ENCODE measurements around the gene COQ6. TPM values are rescaled to one million over a fixed set of nuclear protein-coding genes. Genes with fewer than 3 reads are reported as not detected.
"Not testable (repeated sequence)": the region's sequence is repeated elsewhere in the genome, so short reads cannot be mapped to it uniquely, and the experiment has no call there.

The COQ6 gene
- polyA plus RNA-seq, 3 donors = 28.3 to 41.2 (median 40.4) TPM

DNA sequence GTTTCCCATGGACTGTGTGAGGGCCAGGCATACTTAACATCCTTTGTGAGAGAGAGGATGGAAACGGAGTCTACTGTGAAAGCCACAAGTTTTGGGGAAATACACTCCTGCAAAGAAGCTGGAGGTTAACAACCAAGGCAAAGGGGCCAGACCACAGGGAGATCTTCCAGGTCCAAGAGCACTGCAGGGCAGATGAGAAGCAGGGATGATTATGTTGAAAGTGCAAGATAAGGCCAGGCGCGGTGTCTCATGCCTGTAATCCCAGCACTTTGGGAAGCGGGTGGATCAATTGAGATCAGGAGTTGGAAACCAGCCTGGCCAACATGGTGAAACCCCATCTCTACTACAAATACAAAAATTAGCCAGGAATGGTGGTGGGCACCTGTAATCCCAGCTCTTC is 15.1 kb downstream of the COQ6 start:
- DNase-seq = no peak

DNA sequence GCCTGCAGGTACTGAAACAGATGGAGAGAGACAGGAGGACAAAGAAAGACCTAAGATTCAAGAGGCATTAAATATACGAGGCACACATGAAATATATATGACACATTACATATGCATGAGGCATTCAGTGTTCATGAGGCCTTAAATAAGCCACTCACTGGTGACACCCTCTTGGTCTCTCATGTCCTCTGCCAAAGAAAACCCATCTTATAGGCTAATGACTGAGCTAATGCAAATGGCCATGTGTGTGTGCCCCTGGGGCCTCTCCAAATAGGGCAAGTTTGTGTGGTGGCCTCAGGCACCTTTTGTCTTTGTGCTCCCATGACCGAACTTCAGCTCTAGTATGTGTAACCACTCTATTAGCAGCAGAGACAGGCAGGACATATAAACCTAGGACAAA is 18.8 kb downstream of the COQ6 start:
- no peak for DNase-seq

DNA sequence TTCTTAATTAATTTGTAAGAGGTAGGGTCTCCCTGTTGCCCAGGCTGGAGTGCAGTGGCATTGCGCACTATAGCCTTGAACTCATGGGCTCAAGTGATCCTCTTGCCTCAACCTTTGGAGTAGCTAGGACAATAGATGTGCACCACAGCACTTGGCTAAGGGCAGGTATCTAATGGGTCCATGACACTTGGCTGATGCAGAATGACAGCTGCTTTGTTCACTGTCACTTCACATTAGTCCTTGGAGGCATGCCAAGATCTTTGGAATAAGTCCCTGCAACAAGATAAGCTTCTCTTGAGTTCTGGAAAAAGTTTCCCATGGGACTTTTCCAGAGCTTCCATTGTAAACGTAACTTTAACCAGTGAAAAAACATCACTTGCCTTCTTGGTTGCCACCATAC is 23.4 kb downstream of the COQ6 start:
- no peak for DNase-seq

DNA sequence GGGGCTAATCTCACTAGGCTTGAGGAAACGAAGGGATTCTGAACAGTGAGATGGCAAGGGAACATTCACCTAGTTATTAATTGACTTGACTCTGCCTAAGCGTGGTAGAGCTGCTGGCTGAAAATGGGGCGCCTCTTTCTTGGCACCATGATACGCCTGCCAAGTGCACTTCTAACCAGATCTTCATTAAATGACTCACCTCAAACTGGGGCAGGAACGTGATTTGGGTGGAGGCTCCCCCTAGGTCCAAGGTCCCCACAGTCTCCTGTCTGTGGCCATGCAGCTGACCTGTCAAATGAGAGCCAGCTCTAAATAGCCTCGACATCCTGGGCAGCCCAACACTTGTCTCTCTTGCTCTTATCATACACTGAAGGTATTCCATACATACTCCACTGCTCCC is 26.0 kb downstream of the COQ6 start:
- DNase-seq = no peak

DNA sequence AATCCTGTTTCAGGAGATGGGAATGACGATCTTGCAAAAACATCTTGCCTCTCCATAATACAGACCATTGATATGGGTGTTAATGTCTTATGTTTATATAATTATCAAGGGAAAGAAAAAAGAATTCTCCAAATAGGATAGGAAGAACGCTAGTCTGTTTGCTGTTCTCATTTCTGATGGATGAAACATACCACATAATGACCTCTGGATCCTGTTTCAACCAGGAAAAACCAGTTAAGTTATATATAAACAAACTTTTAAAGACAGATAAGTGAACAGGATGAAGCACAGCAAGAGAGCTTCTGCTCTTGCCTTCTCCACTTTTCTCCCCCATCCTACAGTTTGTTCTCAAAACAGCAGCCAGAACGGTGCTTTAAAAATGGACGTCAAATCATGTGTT is 27.8 kb downstream of the COQ6 start:
- no peak for DNase-seq

DNA sequence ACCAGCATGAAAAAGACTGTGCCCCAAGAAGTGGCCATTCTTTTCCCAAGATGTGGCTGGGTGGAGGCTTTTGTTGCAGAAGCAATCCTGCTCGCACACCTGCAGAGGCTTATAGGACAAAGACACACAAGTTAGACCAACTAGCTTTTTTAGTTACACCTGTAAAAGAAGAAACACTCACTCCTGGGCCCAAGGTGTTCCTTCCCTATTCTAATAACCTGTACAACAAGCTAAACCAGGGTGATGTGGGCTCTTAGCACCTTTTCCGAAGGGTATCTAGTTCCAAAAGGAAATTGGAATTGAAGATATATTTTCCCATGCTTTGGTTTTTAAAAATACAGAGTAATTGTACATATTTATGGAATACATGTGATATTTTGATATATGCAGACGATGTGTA is 38.0 kb downstream of the COQ6 start:
- no peak for DNase-seq

DNA sequence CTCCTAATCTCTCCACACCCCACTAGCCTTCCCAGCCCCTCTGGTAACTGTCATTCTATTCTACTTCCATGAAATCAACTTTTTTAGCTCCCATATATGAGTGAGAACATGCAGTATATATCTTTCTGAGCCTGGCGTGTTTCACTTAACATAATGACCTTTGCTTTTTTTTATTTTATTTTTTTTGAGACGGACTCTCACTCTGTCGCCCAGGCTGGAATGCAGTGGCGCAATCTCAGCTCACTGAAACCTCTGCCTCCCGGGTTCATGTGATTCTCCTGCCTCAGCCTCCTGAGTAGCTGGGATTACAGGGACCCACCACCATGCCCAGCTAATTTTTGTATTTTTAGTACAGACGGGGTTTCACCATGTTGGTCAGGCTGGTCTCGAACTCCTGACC is 38.6 kb downstream of the COQ6 start:
- DNase-seq = not testable (repeated sequence)

DNA sequence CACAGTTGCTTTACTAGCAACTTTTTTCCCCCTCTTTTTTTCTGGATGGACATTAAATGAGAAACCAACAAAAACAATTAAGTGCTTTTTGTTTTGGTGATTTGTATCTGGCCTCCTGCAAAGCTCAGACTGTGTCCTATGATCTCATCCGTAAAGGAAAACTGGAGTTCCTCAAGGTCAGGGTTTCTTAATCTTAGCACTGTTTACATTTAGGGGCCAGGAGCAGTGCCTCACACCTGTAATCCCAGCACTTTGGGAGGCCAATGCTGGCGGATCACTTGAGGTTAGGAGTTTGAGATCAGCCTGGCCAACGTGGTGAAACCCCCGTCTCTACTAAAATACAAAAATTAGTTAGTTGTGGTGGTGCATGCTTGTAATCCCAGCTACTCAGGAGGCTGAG is 41.0 kb downstream of the COQ6 start:
- DNase-seq = no peak

DNA sequence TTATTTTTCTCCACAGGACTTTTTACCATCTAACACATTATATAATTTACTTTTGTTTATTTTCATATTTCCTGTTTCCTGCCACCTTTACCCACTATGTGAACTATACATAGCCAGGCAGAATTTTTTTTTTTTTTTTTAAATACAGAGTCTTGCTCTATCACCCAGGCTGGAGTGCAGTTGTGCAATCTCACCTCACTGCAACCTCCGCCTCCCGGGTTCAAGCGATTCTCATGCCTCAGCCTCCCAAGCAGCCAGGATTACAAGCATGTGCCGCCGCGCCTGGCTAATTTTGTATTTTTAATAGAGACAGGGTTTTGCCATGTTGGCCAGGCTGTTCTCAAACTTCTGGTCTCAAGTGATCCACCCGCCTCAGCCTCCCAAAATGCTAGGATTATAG is 44.8 kb downstream of the COQ6 start:
- not testable (repeated sequence) for DNase-seq

DNA sequence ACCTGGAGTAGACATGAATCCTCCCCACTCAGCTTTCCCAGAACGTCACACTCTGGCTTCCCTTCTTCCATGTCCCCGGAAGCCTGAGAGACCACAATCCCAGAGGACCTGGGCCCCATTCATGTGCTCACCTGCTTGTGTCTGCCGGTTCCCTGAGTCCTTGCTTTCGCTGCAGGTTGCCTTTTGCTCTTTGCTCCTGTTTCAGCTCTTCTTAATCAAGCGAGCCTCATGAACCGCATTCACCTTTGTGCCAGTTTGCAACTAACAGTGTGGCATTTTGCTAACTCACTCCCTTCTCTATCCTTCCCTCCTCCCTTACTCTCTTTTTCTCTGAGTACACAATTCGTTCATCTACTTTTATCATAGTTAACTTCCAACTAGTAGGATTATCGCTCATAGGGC is 45.9 kb downstream of the COQ6 start:
- no peak for DNase-seq

DNA sequence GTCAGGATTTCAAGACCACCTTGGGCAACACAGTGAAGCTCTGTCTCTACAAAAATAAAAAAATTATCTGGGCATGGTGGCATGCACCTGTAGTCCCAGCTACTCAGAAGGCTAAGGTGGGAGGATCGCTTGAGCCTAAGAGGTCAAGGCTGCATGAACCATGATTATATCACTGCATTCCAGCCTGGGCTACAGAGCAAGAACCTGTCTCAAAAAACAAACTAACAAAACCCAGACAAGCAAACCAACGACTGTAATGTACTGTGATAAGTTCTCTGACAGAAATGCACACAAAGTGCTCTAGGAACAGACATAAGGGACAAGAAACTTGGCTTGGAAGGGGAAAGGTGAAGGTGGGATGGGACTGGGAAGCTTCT is 46.6 kb downstream of the COQ6 start:
- DNase-seq = no peak

DNA sequence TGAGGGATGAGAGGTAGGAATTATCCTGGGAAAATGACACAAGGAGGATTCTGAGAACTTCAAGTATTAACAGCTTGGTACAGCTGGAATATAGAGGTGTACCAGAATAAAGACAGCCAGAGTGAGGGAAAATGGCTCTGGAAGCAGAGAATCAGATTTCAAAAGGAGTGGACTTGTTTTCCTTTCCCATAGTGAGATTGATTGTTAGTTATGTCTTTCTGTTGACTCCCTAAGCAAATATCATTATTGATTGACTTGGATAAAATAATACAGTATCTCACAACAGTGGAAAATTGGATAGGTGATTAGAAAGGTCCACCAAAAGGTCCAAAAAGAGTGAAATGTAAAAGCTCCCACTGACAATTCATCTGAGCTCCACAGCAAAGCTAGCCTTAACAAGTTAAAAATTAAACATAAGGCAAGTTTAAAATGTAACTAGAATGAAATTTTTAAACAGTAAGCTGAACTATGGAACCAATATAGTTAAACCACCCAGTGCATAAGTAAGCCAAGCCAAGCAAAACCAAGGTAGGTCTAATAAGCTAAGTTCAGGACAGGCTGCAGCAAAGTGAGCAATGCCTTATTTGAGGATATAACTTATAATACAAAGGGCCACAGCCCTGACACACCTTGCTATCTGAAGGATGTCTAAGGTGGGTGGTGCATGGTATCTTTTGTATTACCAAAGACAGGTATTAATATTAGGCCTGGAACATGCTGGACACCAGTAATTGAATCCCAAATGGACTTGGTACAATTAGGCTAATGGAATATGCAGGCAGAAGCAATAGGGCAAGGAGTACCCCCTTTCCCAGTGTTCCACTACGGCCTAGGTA is 47.2 kb downstream of the COQ6 start:
- no peak for DNase-seq

DNA sequence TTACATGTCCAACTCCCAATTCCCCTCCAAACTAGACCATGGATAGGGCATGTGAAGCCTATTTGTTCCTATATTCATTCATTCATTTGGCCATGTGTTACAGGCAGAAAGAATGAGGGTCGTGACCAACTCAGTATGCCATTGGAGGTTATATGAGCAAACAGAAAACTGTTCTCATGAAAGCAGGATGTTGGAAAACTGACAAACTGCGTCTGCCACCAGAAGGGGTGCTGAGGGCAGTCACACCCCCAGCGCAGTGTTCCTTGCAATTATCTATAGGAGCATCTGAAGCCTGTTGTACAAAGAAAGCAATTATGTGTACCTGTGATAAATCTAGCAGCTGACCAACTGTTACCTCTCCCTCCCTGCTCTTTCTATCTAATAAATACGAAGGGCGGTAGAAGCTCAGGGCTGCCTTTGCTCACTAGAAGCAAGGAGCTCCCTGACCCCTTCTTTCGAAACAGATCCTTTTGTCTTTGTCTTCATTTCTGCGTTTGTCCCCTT is 47.9 kb downstream of the COQ6 start:
- no peak for DNase-seq

DNA sequence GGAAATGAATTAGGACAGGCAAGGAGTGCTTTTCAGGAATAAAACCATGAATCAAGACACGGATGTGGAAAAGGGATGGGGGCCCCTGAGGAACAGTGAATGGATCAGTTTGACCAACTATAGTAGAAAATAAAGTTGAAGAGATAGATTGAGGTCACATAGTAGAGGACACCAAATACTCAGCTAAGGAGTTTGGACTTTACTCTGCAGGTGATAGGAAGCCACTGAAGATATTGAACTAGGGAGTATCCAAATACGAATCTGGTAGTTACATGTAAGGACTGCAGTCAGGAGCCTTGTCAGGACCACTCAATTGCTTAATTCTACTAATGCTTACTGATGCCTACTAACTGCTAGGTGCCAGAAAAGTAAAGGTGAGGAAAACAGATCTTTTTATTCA is 48.6 kb downstream of the COQ6 start:
- no peak for DNase-seq

DNA sequence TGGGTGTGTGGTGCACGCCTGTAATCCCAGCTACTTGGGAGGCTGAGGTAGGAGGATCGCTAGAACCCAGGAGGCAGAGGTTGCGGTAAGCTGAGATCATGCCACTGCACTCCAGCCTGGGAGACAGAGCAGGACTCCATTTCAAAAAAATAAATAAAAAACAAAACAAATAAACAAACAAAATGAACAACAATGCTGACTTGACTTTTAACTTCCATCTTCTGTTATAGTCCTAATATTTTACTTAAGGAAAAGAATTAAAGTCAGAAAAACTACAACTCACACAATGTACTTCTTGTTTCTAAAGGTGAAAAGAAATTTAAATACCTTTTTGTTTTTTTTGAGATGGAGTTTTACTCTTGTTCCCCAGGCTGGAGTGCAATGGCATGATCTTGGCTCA is 55.6 kb downstream of the COQ6 start:
- DNase-seq = not testable (repeated sequence)

DNA sequence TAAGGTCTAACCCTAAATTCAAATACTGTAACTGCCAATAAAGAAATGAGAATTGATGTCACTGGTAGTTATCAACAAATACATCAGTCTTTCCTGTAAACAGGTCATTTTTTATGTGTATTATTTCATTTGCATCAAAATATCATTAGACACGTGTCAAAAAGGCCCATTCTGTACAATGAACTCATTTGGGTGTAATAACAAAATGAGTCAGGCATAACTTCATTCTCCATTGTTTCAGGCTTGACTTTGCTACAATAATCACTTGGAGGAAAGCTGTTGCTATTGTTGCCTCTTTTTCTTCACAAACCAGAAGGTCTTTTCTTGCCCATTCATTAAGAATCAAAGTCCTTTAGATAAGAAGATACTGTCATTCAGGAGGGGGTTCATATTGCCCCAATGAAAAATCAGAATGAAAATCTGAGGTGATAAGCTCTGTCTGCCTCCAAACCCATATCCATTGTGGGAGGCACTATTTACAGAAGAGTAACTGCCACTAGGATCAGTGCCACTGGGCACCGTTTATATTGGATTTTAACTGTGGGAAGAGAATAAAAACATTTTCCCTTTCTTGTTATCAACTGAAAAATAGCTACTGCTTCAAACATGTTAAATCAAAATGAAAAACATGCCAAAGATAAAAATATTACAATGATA is 58.9 kb downstream of the COQ6 start:
- no peak for DNase-seq

Other genes starting within 250 kb of the COQ6 start
- 10 to 100 TPM; 85.6 to 97.2 (median 86.4) TPM for gene PNMA1, start 235.9 kb upstream of the COQ6 start, polyA plus RNA-seq (ENCODE audit: insufficient read length in 3 of 3)
- gene PTGR2, start 98.5 kb upstream of the COQ6 start, polyA plus RNA-seq (ENCODE audit: insufficient read length in 3 of 3) = 10 to 100 TPM; 13.4 to 37.4 (median 19.4) TPM
- gene ZNF410, start 63.4 kb upstream of the COQ6 start, polyA plus RNA-seq (ENCODE audit: insufficient read length in 3 of 3) = 10 to 100 TPM; 53.3 to 68.1 (median 56.1) TPM
- gene FAM161B, start 208 bp upstream of the COQ6 start, polyA plus RNA-seq (ENCODE audit: insufficient read length in 3 of 3) = 10 to 100 TPM; 10.6 to 15.8 (median 11.8) TPM
- 10 to 100 TPM; 50.3 to 72.1 (median 69.6) TPM for gene ENTPD5, start 69.0 kb downstream of the COQ6 start, polyA plus RNA-seq (ENCODE audit: insufficient read length in 3 of 3)
- gene BBOF1, start 69.0 kb downstream of the COQ6 start, polyA plus RNA-seq (ENCODE audit: insufficient read length in 3 of 3) = 10 to 100 TPM; 14.4 to 21.4 (median 19.9) TPM
- 100 to 1,000 TPM in 2 of 3 donors, 10 to 100 TPM in 1; 93.8 to 130 (median 122) TPM for gene ALDH6A1, start 134.2 kb downstream of the COQ6 start, polyA plus RNA-seq (ENCODE audit: insufficient read length in 3 of 3)
- gene LIN52, start 134.7 kb downstream of the COQ6 start, polyA plus RNA-seq (ENCODE audit: insufficient read length in 3 of 3) = 10 to 100 TPM; 15.1 to 18.4 (median 17.3) TPM

Measured in renal pelvis (tissue), 4 donors.